ENCODE data around the gene ZC3H7B.

GRCh38 chr22:41380993-41381328, 79.6 kb downstream of the ZC3H7B start:
- TF ChIP-seq POLR2AphosphoS5 (IDR thresholded peaks at IDR 0.05; ENCODE audit: low read depth, low read length) (no peak), TAF1 (IDR thresholded peaks at IDR 0.05; ENCODE audit: borderline replicate concordance, insufficient read depth, low read length) (no peak)

All from PFSK-1 (cell line).